Measurements from ENCODE around the gene ATP2A1. TPM values are rescaled to one million over a fixed set of nuclear protein-coding genes. Genes with fewer than 3 reads are reported as not detected.

Gene ATP2A1
- polyA plus RNA-seq, 3 donors: 0.34 to 0.46 (median 0.39) TPM

- WGBS, 3 donors: 76 to 91% (median 89%) methylated on average over 4 of the region's 4 CpGs
Observed at GRCh38 chr16:28898942-28899341, 20.7 kb downstream of the ATP2A1 start.

DNA sequence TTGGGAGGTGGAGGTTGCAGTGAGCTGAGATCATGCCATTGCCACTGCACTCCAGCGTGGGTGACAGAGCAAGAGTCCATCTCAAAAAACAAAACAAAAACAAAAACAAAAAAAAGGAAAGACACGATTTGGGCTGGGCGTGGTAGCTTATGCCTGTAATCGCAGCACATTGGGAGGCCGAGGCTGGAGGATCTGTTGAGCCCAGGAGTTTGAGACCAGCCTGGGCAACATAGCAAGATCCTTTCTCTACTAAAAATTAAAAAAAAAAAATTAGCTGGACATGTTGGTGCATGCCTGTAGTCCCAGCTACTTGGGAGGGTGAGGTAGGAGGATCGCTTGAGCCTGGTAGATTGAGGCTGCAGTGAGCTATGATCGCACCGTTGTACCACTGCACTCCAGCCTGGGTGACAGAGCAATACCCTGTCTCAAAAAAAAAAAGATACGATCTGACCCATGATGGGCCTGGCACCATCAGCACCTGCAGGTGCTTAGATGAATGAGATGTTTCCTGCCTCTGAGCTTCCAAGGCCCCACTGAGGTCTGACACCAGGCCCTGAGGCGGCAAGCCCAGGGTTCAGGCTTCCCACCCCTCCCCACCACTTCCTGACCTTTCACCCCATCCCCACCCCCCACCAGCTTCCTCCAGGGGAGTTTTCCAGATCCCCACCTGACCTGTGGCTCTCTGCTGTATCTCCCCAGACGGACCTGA, 21.7 kb downstream of the ATP2A1 start:
- no peak overlapping the region for H3K27ac ChIP-seq (ENCODE audit: low read depth, low read length)
- 87 to 89% (median 88%) methylated on average over 11 of the region's 11 CpGs for WGBS, 3 donors

More at GRCh38 chr16:28898942-28899341, 20.7 kb downstream of the ATP2A1 start:
- no peak overlapping the region for H3K27ac ChIP-seq (ENCODE audit: low read depth, low read length)

GRCh38 chr16:28900601-28901000, 22.3 kb downstream of the ATP2A1 start:
- WGBS, 3 donors: 90 to 93% (median 91%) methylated on average over 25 of the region's 25 CpGs
- H3K27ac ChIP-seq (ENCODE audit: low read depth, low read length): no peak overlapping the region

DNA sequence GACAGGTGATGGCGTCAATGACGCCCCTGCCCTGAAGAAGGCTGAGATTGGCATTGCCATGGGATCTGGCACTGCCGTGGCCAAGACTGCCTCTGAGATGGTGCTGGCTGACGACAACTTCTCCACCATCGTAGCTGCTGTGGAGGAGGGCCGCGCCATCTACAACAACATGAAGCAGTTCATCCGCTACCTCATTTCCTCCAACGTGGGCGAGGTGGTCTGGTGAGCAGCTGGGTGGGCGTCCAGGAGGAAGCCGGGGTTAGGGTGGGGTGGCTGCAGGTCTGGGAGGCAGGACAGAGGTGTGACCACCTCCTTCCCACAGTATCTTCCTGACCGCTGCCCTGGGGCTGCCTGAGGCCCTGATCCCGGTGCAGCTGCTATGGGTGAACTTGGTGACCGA, 23.6 kb downstream of the ATP2A1 start:
- 80 to 94% (median 83%) methylated on average over 14 to 15 of the region's 15 CpGs for WGBS, 3 donors
- H3K27ac ChIP-seq (ENCODE audit: low read depth, low read length): no peak overlapping the region

DNA sequence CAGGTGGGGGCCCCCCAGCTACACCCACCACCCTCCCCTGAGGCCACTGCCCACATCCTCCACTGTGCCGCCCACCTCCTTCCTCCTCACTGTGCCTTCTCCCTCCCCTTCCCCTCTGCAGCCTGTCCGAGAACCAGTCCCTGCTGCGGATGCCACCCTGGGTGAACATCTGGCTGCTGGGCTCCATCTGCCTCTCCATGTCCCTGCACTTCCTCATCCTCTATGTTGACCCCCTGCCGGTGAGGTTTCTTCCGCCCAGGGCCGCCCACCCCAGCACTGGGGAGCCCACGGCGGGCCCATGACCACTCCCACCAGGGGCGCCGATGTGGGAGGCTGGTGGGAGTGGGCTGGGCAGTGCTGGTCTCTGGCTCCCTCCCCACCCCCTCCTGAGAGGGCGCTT, 24.6 kb downstream of the ATP2A1 start:
- 30 to 57% (median 44%) methylated on average over 11 of the region's 11 CpGs for WGBS, 3 donors
- H3K27ac ChIP-seq (ENCODE audit: low read depth, low read length): no peak overlapping the region

DNA sequence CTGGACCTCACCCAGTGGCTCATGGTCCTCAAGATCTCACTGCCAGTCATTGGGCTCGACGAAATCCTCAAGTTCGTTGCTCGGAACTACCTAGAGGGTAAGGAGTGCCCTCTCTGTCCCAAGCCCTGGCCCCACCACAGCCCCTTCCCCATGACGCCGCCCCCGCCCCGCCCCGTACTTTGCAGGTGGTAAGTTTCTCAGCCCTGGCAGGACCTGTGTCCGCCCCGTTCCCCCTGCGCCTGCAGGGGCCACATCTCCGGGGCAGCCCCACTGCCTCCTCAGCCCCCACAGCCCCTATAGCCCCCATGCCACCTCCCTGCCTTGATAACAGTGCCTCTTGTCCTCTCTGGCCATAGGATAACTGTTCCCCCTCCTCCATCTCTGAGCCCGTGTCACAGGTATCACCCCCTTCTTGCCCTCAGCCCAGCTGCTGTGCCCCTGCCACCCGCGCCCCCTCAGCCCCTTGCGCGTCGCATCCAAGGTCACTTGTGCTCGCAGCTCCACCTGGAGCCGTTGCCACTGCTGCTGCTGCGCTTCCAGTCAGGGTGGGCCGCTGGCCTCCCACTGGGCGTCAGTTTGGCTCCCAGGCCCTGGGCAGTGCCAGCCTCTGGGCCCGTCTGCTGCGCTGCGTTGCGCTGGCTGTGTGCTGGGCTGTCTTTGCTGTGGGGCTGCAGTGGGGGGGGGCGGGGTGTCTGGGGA, 25.2 kb downstream of the ATP2A1 start:
- 53 to 88% (median 82%) methylated on average over 27 to 29 of the region's 29 CpGs for WGBS, 3 donors
- H3K27ac ChIP-seq (ENCODE audit: low read depth, low read length): no peak overlapping the region

DNA sequence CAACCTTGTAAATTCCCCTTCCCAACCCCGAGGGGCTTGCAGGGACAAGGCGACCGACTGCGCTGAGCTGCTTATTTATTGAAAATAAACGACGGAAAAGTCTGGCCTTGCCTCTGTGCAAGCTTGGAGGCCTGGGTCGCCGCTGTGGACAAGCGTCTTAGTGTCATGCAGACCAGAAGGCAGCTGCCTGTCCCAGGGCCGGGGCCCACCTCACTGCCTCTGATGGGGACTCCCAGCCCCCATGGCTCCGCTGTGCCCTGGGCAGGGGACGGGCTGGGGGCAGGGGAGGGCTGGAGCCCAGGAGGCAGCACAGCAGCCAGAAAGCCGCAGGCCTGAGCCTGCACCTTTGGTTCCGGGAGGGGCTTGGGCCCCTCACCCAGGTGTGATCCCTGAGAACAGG, 26.1 kb downstream of the ATP2A1 start:
- H3K27ac ChIP-seq (ENCODE audit: low read depth, low read length): no peak overlapping the region
- WGBS, 3 donors: 86 to 90% (median 88%) methylated on average over 14 of the region's 14 CpGs

DNA sequence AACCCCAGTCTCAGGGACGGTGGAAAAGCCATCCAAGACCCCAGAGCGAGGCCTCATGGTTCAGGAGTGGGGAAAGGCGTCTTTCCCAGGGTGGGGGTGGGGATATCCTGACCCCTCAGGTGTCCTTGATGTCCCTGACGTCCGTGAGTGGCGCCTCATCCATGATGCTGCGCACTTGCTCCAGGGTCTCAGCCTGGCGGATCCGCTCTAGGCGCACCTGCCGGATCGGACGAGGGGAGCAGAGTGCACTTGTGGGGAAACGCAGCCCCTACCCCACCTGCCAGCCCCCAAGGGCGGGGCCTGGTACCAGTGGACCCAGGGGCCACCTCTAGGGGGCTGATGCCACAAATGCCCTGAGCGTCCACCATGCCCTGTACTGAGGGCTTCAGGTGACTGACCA, 26.5 kb downstream of the ATP2A1 start:
- no peak overlapping the region for H3K27ac ChIP-seq (ENCODE audit: low read depth, low read length)
- WGBS, 3 donors: 91 to 95% (median 94%) methylated on average over 16 of the region's 16 CpGs

- 87 to 93% (median 92%) methylated on average over 7 to 9 of the region's 9 CpGs for WGBS, 3 donors
- H3K27ac ChIP-seq (ENCODE audit: low read depth, low read length): no peak overlapping the region
Observed at GRCh38 chr16:28905229-28905754, 27.0 kb downstream of the ATP2A1 start.

- 84 to 88% (median 87%) methylated on average over 22 to 24 of the region's 24 CpGs for WGBS, 3 donors
- no peak overlapping the region for H3K27ac ChIP-seq (ENCODE audit: low read depth, low read length)
Observed at GRCh38 chr16:28905800-28906372, 27.6 kb downstream of the ATP2A1 start.

GRCh38 chr16:28910086-28911031, 32.1 kb downstream of the ATP2A1 start:
- WGBS, 3 donors: 85 to 88% (median 87%) methylated on average over 19 of the region's 19 CpGs

DNA sequence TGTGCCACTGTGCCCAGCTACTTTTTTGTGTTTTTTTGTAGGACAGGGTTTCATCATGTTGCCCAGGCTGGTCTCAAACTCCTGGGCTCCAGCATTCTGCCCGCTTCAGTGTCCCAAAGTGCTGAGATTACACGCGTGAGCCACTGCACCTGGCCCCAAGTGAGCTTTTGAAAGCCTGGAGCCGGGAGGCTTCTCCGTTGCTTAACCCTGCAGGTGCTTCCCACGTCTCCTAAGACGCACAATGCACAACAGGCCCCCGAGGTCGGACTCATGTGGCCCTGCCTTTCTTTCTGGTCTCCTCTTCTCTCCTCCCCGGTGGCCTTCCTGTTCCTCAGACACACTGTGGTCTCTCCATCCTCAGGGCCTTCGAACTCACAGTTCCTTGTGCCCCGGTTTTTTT, 34.3 kb downstream of the ATP2A1 start:
- 86 to 92% (median 89%) methylated on average over 12 of the region's 12 CpGs for WGBS, 3 donors
- H3K27ac ChIP-seq (ENCODE audit: low read depth, low read length): no peak overlapping the region

More at GRCh38 chr16:28910086-28911031, 32.1 kb downstream of the ATP2A1 start:
- H3K27ac ChIP-seq (ENCODE audit: low read depth, low read length): no peak overlapping the region

- H3K27ac ChIP-seq (ENCODE audit: low read depth, low read length): no peak overlapping the region
- 88 to 94% (median 92%) methylated on average over 22 to 29 of the region's 29 CpGs for WGBS, 3 donors
Observed at GRCh38 chr16:28913946-28914724, 35.8 kb downstream of the ATP2A1 start.

- no peak overlapping the region for H3K27ac ChIP-seq (ENCODE audit: low read depth, low read length)
Observed at GRCh38 chr16:28915181-28915580, 36.9 kb downstream of the ATP2A1 start.

DNA sequence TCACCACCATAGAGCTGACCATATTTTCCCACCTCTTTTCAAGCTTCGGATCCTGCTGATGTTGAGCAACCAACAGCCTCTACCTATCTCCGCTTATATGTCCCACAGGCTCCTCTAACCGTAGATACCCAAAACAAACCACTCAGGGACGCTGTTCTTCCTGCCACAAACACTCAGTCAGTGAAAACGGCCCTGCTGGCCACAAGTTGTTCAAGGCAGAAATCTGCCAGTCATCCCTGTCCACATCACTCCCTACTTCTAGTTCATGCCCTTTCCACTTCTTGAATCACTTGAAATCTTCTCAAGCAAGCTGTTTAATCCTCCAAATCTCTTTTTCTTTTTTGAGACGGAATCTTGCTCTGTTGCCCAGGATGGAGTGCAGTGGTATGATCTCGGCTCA, 38.8 kb downstream of the ATP2A1 start:
- 86 to 94% (median 90%) methylated on average over 7 of the region's 7 CpGs for WGBS, 3 donors
- no peak overlapping the region for H3K27ac ChIP-seq (ENCODE audit: low read depth, low read length)

DNA sequence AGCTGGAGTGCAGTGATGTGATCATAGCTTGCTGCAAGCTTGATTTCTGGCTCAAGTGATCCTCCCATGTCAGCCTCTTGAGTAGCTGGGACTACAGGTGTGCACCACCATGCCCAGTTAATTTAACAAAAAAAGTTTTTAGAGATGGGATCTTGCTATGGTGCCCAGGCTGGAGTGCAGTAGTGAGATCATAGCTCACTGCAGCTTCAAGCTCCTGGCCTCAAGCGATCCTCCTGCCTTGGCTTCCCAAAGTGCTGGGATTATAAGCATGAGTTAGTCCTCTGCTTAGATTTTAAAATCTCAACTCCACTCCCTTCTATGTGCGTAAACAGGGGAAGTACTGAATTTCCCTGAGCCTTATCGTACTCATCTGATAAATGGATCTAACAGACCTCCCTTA, 40.4 kb downstream of the ATP2A1 start:
- H3K27ac ChIP-seq (ENCODE audit: low read depth, low read length): no peak overlapping the region
- WGBS, 3 donors: 96 to 97% (median 97%) methylated on average over 3 of the region's 3 CpGs

GRCh38 chr16:28923231-28923587, 44.9 kb downstream of the ATP2A1 start:
- no peak overlapping the region for H3K27ac ChIP-seq (ENCODE audit: low read depth, low read length)
- WGBS, 3 donors: 57 to 97% (median 90%) methylated on average over 3 of the region's 3 CpGs

Measured in adipose tissue (tissue), 3 donors.